HG03139 (cell line): ENCODE results near the gene PPM1D.
"Not testable (repeated sequence)": the region's sequence is repeated elsewhere in the genome, so short reads cannot be mapped to it uniquely, and the experiment has no call there.

Experiments
- ATAC-seq: cut with Tn5 transposase; IDR thresholded peaks from one replicate; pipeline ENCODE4 v1.9.1; 2021; ENCODE audit not compliant: unreplicated experiment

The PPM1D gene

GRCh38 chr17:60593441-60594036 lies 6.5 kb upstream of the PPM1D start:
- ATAC-seq = not testable (repeated sequence)

- ATAC-seq = not testable (repeated sequence)
Measured at GRCh38 chr17:60594170-60594569, 5.8 kb upstream of the PPM1D start.

- no peak for ATAC-seq
Measured at GRCh38 chr17:60594734-60595133, 5.3 kb upstream of the PPM1D start.

GRCh38 chr17:60597297-60597696 lies 2.7 kb upstream of the PPM1D start:
- no peak for ATAC-seq

GRCh38 chr17:60598001-60598736 lies 1.8 kb upstream of the PPM1D start:
- ATAC-seq = no peak

GRCh38 chr17:60599220-60599619 lies 773 bp upstream of the PPM1D start:
- ATAC-seq = no peak

GRCh38 chr17:60600490-60601446 lies 775 bp downstream of the PPM1D start:
- peak; percentile 16 for ATAC-seq

GRCh38 chr17:60601447-60602384 lies 1.7 kb downstream of the PPM1D start:
- ATAC-seq = no peak

- no peak for ATAC-seq
Measured at GRCh38 chr17:60602385-60602742, 2.4 kb downstream of the PPM1D start.

GRCh38 chr17:60602871-60603270 lies 2.9 kb downstream of the PPM1D start:
- ATAC-seq = no peak

- ATAC-seq = not testable (repeated sequence)
Measured at GRCh38 chr17:60603477-60603876, 3.5 kb downstream of the PPM1D start.

- ATAC-seq = no peak
Measured at GRCh38 chr17:60604686-60605334, 4.8 kb downstream of the PPM1D start.

- ATAC-seq = no peak
Measured at GRCh38 chr17:60606036-60606435, 6.0 kb downstream of the PPM1D start.

GRCh38 chr17:60610473-60610872 lies 10.5 kb downstream of the PPM1D start:
- no peak for ATAC-seq

GRCh38 chr17:60611321-60611720 lies 11.3 kb downstream of the PPM1D start:
- ATAC-seq = not testable (repeated sequence)

- no peak for ATAC-seq
Measured at GRCh38 chr17:60613325-60613724, 13.3 kb downstream of the PPM1D start.

GRCh38 chr17:60613796-60614195 lies 13.8 kb downstream of the PPM1D start:
- not testable (repeated sequence) for ATAC-seq

GRCh38 chr17:60614247-60614646 lies 14.3 kb downstream of the PPM1D start:
- ATAC-seq = not testable (repeated sequence)

GRCh38 chr17:60615108-60615507 lies 15.1 kb downstream of the PPM1D start:
- no peak for ATAC-seq

- no peak for ATAC-seq
Measured at GRCh38 chr17:60615840-60616239, 15.8 kb downstream of the PPM1D start.
